ENCODE results near the gene LPIN1.
A peak's percentile ranks its signal among the peaks of the same experiment; 100 is the strongest.

The LPIN1 gene, protein sequence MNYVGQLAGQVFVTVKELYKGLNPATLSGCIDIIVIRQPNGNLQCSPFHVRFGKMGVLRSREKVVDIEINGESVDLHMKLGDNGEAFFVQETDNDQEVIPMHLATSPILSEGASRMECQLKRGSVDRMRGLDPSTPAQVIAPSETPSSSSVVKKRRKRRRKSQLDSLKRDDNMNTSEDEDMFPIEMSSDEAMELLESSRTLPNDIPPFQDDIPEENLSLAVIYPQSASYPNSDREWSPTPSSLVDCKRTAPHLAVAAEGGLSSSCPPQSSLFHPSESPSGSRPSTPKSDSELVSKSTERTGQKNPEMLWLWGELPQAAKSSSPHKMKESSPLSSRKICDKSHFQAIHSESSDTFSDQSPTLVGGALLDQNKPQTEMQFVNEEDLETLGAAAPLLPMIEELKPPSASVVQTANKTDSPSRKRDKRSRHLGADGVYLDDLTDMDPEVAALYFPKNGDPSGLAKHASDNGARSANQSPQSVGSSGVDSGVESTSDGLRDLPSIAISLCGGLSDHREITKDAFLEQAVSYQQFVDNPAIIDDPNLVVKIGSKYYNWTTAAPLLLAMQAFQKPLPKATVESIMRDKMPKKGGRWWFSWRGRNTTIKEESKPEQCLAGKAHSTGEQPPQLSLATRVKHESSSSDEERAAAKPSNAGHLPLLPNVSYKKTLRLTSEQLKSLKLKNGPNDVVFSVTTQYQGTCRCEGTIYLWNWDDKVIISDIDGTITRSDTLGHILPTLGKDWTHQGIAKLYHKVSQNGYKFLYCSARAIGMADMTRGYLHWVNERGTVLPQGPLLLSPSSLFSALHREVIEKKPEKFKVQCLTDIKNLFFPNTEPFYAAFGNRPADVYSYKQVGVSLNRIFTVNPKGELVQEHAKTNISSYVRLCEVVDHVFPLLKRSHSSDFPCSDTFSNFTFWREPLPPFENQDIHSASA

GRCh38 chr2:11746376-11746806 lies at the start of gene LPIN1:
TSS of gene LPIN1 (plus strand) at chr2:11746632. CDS start at chr2:11765542, 18,910 bp downstream.
- DNase-seq: peak; percentile 82

- no peak for DNase-seq
These were observed 49.7 kb upstream of the LPIN1 start for GRCh38 chr2:11696736-11697102.

DNA sequence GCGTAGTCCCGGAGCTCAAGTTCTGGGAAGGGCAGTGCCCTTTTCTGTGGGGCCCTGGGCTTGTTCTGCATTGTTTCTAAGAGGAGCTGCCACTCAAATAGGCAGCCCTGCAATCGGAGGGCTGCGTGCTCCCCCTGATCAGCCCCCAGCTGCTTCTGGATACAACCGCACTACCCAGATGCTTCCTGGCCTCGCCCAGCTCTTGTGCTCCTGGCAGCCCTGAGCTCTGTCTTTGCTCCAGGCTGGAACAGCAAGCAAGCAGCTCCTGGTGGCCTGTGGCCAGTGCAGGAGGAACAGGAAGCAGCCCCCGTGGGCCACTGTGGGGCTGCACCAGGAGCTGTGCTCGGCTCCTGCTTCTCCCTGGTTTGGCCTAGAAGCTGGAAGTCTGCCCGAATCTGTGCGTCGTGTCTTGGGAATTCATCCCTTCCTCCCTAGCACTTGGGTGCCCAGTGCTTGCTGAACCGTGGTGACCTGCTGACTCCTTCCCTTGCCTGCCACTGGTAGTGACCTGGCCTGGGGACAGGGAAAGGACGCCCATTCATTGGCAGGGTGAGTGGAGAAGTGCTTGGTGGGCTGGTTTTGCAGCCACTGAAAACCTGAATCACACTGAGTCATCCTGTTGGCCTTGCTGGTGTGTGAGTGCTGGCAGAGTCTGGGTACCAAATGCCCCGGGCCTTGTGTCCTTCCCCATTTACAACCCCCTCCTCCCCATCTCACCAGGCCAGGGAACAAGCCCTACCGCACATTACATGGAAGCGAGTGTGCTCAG lies 49.1 kb upstream of the LPIN1 start:
- no peak for DNase-seq

DNA sequence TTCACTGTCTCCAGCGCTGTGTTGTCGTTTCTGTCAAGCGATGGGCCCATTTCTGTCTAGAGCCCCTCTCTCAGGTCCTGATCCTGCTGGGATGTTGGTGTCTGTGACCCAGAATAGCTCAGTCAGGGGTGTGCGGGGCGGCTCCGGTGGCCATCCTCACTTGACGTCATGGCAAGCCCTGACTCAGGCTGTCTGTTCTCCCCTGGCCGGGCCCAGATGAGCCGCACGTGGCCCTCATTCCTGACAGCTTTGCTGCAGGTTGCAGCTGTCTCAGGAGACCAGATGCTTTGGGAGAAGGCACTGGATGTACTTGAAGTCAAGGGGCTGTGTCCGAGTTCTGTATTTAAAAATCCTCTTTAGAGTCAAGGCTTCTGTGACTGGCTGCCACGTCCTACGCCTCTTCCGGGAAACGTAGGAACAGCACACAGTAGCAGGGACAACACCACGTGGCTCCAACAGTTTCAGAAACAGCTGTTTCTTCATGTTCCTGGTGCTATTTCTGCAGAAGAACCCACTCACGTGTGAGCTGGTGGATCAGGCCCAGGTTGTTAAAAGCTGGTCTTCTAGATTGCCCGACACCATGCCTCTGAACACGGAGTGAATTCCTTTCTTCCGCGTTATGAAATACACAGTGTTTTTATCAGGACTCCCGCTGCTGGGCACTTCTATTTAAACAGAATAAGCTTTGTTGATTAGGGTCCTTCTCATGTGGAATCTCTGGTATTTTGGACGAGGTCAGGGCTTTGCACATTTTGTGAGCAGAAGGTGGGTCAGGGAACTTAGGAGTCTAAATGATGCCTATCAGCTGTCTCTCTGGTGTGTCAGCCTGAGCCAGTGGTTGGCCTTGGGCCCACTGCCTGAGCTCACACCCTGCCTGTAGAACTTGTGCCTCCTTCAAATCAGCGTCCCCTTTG lies 48.2 kb upstream of the LPIN1 start:
- no peak for DNase-seq

GRCh38 chr2:11699686-11700670 lies 46.5 kb upstream of the LPIN1 start:
- DNase-seq: no peak

- no peak for DNase-seq
These were observed 45.2 kb upstream of the LPIN1 start for GRCh38 chr2:11701206-11701605.

GRCh38 chr2:11701751-11702301 lies 44.6 kb upstream of the LPIN1 start:
- DNase-seq: peak; percentile 8

GRCh38 chr2:11702946-11703345 lies 43.5 kb upstream of the LPIN1 start:
- no peak for DNase-seq

- DNase-seq: no peak
These were observed 42.7 kb upstream of the LPIN1 start for GRCh38 chr2:11703700-11704099.

DNA sequence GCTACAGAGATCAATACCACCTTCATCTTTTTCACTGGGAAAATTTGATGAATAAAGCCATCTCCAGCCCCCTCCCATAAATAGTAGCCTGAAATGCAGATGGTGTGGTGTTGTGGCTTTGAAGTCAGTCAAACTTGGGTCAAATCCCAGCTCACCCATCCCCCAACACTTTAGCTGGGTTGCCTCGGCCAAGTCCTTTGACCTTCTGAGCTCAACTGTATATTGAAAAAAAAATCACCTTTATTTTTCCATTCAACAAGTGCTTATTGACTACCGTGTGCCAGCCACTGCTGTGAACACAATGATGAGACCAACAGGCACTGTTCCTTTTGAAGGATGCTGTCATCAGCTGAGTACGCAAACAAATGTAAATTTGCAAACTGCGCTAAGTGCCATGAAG lies 41.4 kb upstream of the LPIN1 start:
- DNase-seq: no peak

DNA sequence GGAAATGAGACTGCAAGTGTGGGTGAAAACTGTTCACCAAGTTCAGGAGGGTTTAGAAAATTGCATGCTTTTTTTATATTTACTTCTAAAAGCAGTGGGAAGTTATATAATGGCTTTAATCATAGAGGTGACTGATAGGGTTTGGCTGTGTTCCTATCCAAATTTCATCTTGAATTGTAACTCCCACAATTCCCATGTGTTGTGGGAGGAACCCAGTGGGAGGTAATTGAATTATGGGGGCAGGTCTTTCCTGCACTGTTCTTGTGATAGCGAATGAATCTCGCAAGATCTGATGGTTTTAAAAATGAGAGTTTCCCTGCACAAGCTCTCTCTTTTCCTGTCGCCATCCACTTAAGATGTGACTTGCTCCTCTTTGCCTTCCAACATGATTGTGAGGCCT lies 40.7 kb upstream of the LPIN1 start:
- no peak for DNase-seq

GRCh38 chr2:11708106-11708505 lies 38.3 kb upstream of the LPIN1 start:
- no peak for DNase-seq

DNA sequence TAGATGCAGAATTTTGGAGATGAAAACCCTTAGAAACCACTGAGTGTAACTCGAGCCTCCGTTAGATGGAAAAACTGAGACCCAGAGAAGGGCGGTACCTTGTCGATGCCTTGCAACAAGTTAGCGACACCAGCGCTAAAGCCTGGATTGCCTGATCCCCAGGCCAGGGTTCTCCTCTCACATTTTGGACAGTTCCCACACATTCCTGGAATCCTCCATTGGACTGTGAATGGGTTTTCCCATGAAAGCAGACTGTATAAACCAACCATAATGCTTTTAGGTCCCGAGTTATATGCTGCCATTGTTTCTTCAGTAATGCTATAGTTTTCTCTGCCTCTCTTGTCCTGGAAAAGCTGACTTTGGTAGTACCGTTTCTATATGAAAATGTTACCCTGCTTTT lies 37.1 kb upstream of the LPIN1 start:
- no peak for DNase-seq

- no peak for DNase-seq
These were observed 36.2 kb upstream of the LPIN1 start for GRCh38 chr2:11710210-11710609.

- no peak for DNase-seq
These were observed 35.6 kb upstream of the LPIN1 start for GRCh38 chr2:11710632-11711353.

DNA sequence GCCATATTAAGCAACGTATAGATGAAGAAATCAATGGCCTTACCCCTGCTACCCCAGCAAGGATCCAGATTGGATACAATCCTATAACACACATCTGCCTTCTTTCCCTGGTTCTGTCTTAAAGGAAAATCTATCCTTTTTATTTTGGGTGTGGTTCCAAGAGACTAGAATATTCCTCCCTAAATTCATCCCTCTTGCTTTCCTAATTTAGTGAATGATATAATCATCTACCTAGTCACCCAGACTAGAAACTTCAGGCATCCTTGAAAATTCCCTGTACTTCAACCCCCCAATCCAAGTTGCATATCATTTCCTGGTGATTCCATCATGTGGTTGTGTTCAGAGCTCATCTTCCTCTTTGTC lies 35.1 kb upstream of the LPIN1 start:
- DNase-seq: no peak

DNA sequence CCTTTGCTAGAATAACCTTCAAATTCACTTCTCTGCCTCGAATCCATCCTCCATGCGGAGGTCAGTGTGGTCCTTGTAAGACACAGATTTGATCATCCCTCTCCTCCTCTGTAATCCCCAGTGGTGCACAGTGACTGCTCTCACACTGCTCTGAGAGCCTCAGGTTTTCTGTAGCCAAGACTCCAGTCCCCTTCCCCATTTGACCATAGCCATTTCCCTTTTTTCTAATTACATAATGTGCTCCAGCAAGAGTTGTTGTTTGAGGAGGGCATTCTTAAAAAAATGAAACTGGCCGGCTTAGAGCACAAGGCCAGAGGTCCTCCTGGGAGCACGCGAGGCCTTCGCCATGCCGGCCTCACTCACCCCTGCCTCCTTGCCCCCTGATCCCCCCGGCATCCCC lies 34.7 kb upstream of the LPIN1 start:
- no peak for DNase-seq

DNA sequence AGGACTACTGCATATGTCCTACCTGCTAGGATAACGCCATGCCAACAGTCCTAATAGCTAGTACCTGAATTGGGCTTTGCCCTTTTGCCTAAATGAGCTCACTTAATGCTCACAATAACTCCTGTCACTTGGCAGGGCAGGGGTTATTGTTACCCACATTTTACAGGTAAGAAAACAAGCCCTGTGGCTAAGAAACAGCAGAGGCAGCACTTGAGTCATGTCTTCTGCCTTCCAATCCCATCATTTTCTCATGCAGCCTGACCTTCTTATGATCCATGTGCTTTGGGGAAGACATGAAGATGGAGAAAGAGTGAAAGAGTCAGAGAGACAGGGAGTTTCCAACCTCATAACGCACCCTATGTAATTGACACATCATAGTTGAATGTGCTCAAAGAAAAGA lies 33.6 kb upstream of the LPIN1 start:
- DNase-seq: no peak

DNA sequence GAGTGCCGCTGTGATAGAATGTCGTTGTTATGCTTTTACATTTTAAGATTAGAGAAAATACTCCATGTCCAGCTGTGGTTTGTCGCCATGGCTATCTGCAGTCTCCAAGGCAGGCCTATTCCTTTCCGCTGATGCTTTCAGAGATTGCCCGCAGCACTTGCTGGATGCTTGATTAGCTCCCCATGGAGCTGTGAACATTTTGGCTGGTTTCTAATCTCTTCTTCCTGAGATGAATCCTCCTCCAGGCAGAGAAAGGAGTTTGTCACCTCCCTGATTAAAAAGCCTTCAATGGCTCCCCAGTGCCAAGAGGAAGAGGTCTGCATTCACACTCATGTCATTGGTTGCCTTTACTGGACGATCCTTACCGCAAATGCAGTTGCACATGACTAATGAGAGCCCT lies 32.6 kb upstream of the LPIN1 start:
- DNase-seq: no peak
